ENCODE data around the gene ELF3. TPM values are rescaled to one million over a fixed set of nuclear protein-coding genes. Genes with fewer than 3 reads are reported as not detected.

ELF3 gene
- total RNA-seq, 1 donor from 2014 or later: 2.7 TPM

GRCh38 chr1:202004711-202005110, 5.7 kb upstream of the ELF3 start:
- TF ChIP-seq EZH2phosphoT487 (IDR thresholded peaks at IDR 0.05): no peak
- no peak for TF ChIP-seq CTCF (IDR thresholded peaks at IDR 0.05)
- TF ChIP-seq EZH2 (IDR thresholded peaks at IDR 0.05): no peak
- Histone ChIP-seq H3K27me3 (no peaks in the 10 kb centered on the region), H3K9ac (no peak overlapping the region), H3K79me2 (ENCODE audit: low read depth) (no peaks in the 10 kb centered on the region), H3K4me1 (peaks cover 1% of the 10 kb centered on the region), H3K36me3 (peaks cover 5% of the 10 kb centered on the region), H2AFZ (replicated peaks) (no peak overlapping the region), H4K20me1 (ENCODE audit: low read depth) (peaks cover 6% of the 10 kb centered on the region), H3K4me2 (no peak overlapping the region), H3K9me3 (ENCODE audit: low read depth) (no peaks in the 10 kb centered on the region), H3F3A (ENCODE audit: low read depth) (peaks cover 9% of the 10 kb centered on the region), H3K4me3 (no peak overlapping the region), H3K27ac (no peak overlapping the region)
- H3K4me3 Mint-ChIP-seq: no peak overlapping the region
- DNase-seq (ENCODE audit: low spot score): no peak
- peaks cover 4% of the 10 kb centered on the region for H3K4me1 Mint-ChIP-seq
- peaks cover 24% of the 10 kb centered on the region for H3K36me3 Mint-ChIP-seq
- H3K27me3 Mint-ChIP-seq (ENCODE audit: insufficient read depth, low read depth): peaks cover 3% of the 10 kb centered on the region
- no peak overlapping the region for H3K27ac Mint-ChIP-seq
- H3K9me3 Mint-ChIP-seq: no peaks in the 10 kb centered on the region

GRCh38 chr1:202005958-202006357, 4.4 kb upstream of the ELF3 start:
- H3K4me2 ChIP-seq: no peak overlapping the region
- H3K36me3 ChIP-seq: no peaks in the 10 kb centered on the region
- peak; percentile 57 for TF ChIP-seq CTCF (IDR thresholded peaks at IDR 0.05)
- TF ChIP-seq EZH2 (IDR thresholded peaks at IDR 0.05): no peak
- Mint-ChIP-seq H3K27ac (no peak overlapping the region), H3K9me3 (no peaks in the 10 kb centered on the region), H3K27me3 (ENCODE audit: insufficient read depth, low read depth) (peaks cover 3% of the 10 kb centered on the region), H3K36me3 (peaks cover 18% of the 10 kb centered on the region), H3K4me3 (no peak overlapping the region), H3K4me1 (peaks cover 15% of the 10 kb centered on the region)
- no peaks in the 10 kb centered on the region for H3K27me3 ChIP-seq
- H3K27ac ChIP-seq: peak overlapping the region; percentile 56
- no peak overlapping the region for H3K9ac ChIP-seq
- no peaks in the 10 kb centered on the region for H4K20me1 ChIP-seq (ENCODE audit: low read depth)
- H3K9me3 ChIP-seq (ENCODE audit: low read depth): no peaks in the 10 kb centered on the region
- no peak overlapping the region for H2AFZ ChIP-seq (replicated peaks)
- peaks cover 22% of the 10 kb centered on the region for H3F3A ChIP-seq (ENCODE audit: low read depth)
- no peaks in the 10 kb centered on the region for H3K79me2 ChIP-seq (ENCODE audit: low read depth)
- no peak overlapping the region for H3K4me3 ChIP-seq
- H3K4me1 ChIP-seq: peaks cover 6% of the 10 kb centered on the region
- DNase-seq (ENCODE audit: low spot score): no peak

GRCh38 chr1:202007304-202007703, 3.1 kb upstream of the ELF3 start:
- H3K4me3 Mint-ChIP-seq: no peak overlapping the region
- no peak overlapping the region for H3K4me3 ChIP-seq

More at GRCh38 chr1:202007304-202007703, 3.1 kb upstream of the ELF3 start:
- no peak overlapping the region for H3K27ac Mint-ChIP-seq
- peaks cover 17% of the 10 kb centered on the region for H3K4me1 Mint-ChIP-seq
- TF ChIP-seq EZH2 (IDR thresholded peaks at IDR 0.05) (no peak), CTCF (IDR thresholded peaks at IDR 0.05) (no peak), EZH2phosphoT487 (IDR thresholded peaks at IDR 0.05) (no peak)
- H3K27ac ChIP-seq: no peak overlapping the region
- H3K27me3 Mint-ChIP-seq (ENCODE audit: insufficient read depth, low read depth): no peaks in the 10 kb centered on the region
- no peaks in the 10 kb centered on the region for H3K79me2 ChIP-seq (ENCODE audit: low read depth)
- no peak overlapping the region for H2AFZ ChIP-seq (replicated peaks)
- no peak for DNase-seq (ENCODE audit: low spot score)
- no peaks in the 10 kb centered on the region for H3K9me3 Mint-ChIP-seq
- peaks cover 3% of the 10 kb centered on the region for H3K27me3 ChIP-seq
- H3K4me1 ChIP-seq: peaks cover 6% of the 10 kb centered on the region
- H3K36me3 Mint-ChIP-seq: peaks cover 18% of the 10 kb centered on the region
- no peaks in the 10 kb centered on the region for H3K36me3 ChIP-seq
- no peaks in the 10 kb centered on the region for H3K9me3 ChIP-seq (ENCODE audit: low read depth)
- H4K20me1 ChIP-seq (ENCODE audit: low read depth): no peaks in the 10 kb centered on the region
- H3F3A ChIP-seq (ENCODE audit: low read depth): peaks cover 25% of the 10 kb centered on the region
- no peak overlapping the region for H3K9ac ChIP-seq
- H3K4me2 ChIP-seq: no peak overlapping the region

All from neural progenitor cell (in vitro differentiated cells).